DOHH2 (cell line): ENCODE measurements around the gene L1CAM.

Source experiments
- H3F3A ChIP-seq: fragments of 200-600 bp; sonication (generic), shearing (Covaris generic); 2 replicates; pipeline ENCODE4 v1.6.0; 2016; ENCODE audit warnings: antibody characterized with exemption, mild to moderate bottlenecking; ENCODE audit not compliant: control insufficient read depth, insufficient read depth
- H3K27ac ChIP-seq: fragments of 200-600 bp; sonication (generic); 2 replicates; pipeline ENCODE4 v1.5.1; 2014; ENCODE audit warnings: low read depth, mild to moderate bottlenecking, low read length, moderate library complexity
- H3K27me3 ChIP-seq: fragments of 200-600 bp; sonication (generic); 2 replicates; pipeline ENCODE4 v1.6.1; 2014; ENCODE audit warnings: mild to moderate bottlenecking, low read length, mixed read lengths; ENCODE audit not compliant: control insufficient read depth
- H3K36me3 ChIP-seq: fragments of 200-600 bp; sonication (generic); 2 replicates; pipeline ENCODE4 v1.6.1; 2014; ENCODE audit warnings: mild to moderate bottlenecking, low read length, moderate library complexity, mixed read lengths; ENCODE audit not compliant: control insufficient read depth
- H3K4me1 ChIP-seq: fragments of 200-600 bp; sonication (generic); 2 replicates; pipeline ENCODE4 v1.6.1; 2014; ENCODE audit warnings: mild to moderate bottlenecking, low read length, mixed read lengths; ENCODE audit not compliant: control insufficient read depth
- H3K4me2 ChIP-seq: fragments of 200-600 bp; sonication (generic); 2 replicates; pipeline ENCODE4 v1.6.0; 2014; ENCODE audit warnings: mild to moderate bottlenecking, low read length, moderate library complexity
- H3K4me3 ChIP-seq: fragments of 200-600 bp; sonication (generic); 2 replicates; pipeline ENCODE4 v1.5.1; 2014; ENCODE audit warnings: mild to moderate bottlenecking, low read length, mixed read lengths
- H3K79me2 ChIP-seq: fragments of 200-600 bp; sonication (generic); 2 replicates; pipeline ENCODE4 v1.6.1; 2014; ENCODE audit warnings: mild to moderate bottlenecking, low read length, mixed read lengths; ENCODE audit not compliant: control insufficient read depth
- H3K9me2 ChIP-seq: fragments of 200-600 bp; sonication (generic); replicated peaks from 2 replicates; pipeline ENCODE4 v1.6.1; 2014; ENCODE audit warnings: mild to moderate bottlenecking, low read length, mixed read lengths; ENCODE audit not compliant: control insufficient read depth
- H3K9me3 ChIP-seq: fragments of 200-600 bp; sonication (generic); 2 replicates; pipeline ENCODE4 v1.6.1; 2014; ENCODE audit warnings: antibody characterized with exemption, low read length, mixed read lengths; ENCODE audit not compliant: control insufficient read depth, insufficient read depth
- H4K20me1 ChIP-seq: fragments of 200-600 bp; sonication (generic); 2 replicates; pipeline ENCODE4 v1.6.0; 2014; ENCODE audit warnings: low read depth, mild to moderate bottlenecking, antibody characterized with exemption, low read length, moderate library complexity; ENCODE audit not compliant: control insufficient read depth, insufficient read depth
- CTCF ChIP-seq: fragments of 200-600 bp; sonication (generic); IDR thresholded peaks from one replicate; pipeline ENCODE4 v1.5.1; 2014; ENCODE audit warnings: antibody characterized with exemption, mild to moderate bottlenecking, low read depth, low read length; ENCODE audit not compliant: poor library complexity, severe bottlenecking
- EZH2phosphoT487 ChIP-seq: fragments of 200-600 bp; sonication (generic); IDR thresholded peaks from 2 replicates; pipeline ENCODE4 v1.6.1; 2017; ENCODE audit warnings: borderline replicate concordance, mild to moderate bottlenecking, antibody characterized with exemption, low read length, moderate library complexity, mixed read lengths

L1CAM gene

GRCh38 chrX:153878969-153879653 is 6.9 kb downstream of the L1CAM start:
- H3F3A ChIP-seq: no peaks in the 10 kb centered on the region
- TF ChIP-seq CTCF: no peak
- TF ChIP-seq EZH2phosphoT487: no peak
- no peaks in the 10 kb centered on the region for H3K9me2 ChIP-seq
- no peaks in the 10 kb centered on the region for H3K4me1 ChIP-seq
- H3K4me3 ChIP-seq: no peak overlapping the region
- H3K79me2 ChIP-seq: no peaks in the 10 kb centered on the region
- H3K36me3 ChIP-seq: no peaks in the 10 kb centered on the region
- no peak overlapping the region for H3K27ac ChIP-seq
- H3K9me3 ChIP-seq: no peaks in the 10 kb centered on the region
- H3K4me2 ChIP-seq: no peak overlapping the region
- H3K27me3 ChIP-seq: peaks cover 5% of the 10 kb centered on the region
- no peaks in the 10 kb centered on the region for H4K20me1 ChIP-seq

- no peaks in the 10 kb centered on the region for H3K9me2 ChIP-seq
- H3K79me2 ChIP-seq: no peaks in the 10 kb centered on the region
- H3K36me3 ChIP-seq: no peaks in the 10 kb centered on the region
- no peaks in the 10 kb centered on the region for H3K9me3 ChIP-seq
- TF ChIP-seq EZH2phosphoT487: no peak
- no peak for TF ChIP-seq CTCF
- H3K4me3 ChIP-seq: no peak overlapping the region
- H4K20me1 ChIP-seq: no peaks in the 10 kb centered on the region
- H3F3A ChIP-seq: no peaks in the 10 kb centered on the region
- H3K4me2 ChIP-seq: no peak overlapping the region
- no peaks in the 10 kb centered on the region for H3K4me1 ChIP-seq
- H3K27ac ChIP-seq: no peak overlapping the region
- peaks cover 3% of the 10 kb centered on the region; the same call in 1 of the 2 replicates for H3K27me3 ChIP-seq
These were observed 7.6 kb downstream of the L1CAM start for GRCh38 chrX:153878345-153878744.

GRCh38 chrX:153877571-153878261 is 8.3 kb downstream of the L1CAM start:
- no peaks in the 10 kb centered on the region for H3K79me2 ChIP-seq
- H3K4me1 ChIP-seq: no peaks in the 10 kb centered on the region
- H3K9me2 ChIP-seq: no peaks in the 10 kb centered on the region
- no peak overlapping the region for H3K4me3 ChIP-seq
- H4K20me1 ChIP-seq: no peaks in the 10 kb centered on the region
- H3F3A ChIP-seq: no peaks in the 10 kb centered on the region
- no peaks in the 10 kb centered on the region for H3K36me3 ChIP-seq
- H3K27ac ChIP-seq: no peak overlapping the region
- H3K9me3 ChIP-seq: no peaks in the 10 kb centered on the region
- TF ChIP-seq EZH2phosphoT487 (no peak), CTCF (no peak)
- H3K4me2 ChIP-seq: no peak overlapping the region
- H3K27me3 ChIP-seq: peaks cover 3% of the 10 kb centered on the region; the same call in 1 of the 2 replicates
